Esophagus muscularis mucosa (tissue), 4 donors: Measurements from ENCODE around the gene SLC25A42. TPM values are rescaled to one million over a fixed set of nuclear protein-coding genes. Genes with fewer than 3 reads are reported as not detected.
"Not testable (repeated sequence)": the region's sequence is repeated elsewhere in the genome, so short reads cannot be mapped to it uniquely, and the experiment has no call there.

ENCODE experiments used
- DNase-seq: peaks from one replicate; pipeline ENCODE4 v3.0.0-alpha.2; 2017; ENCODE audit errors: extremely low spot score
- H3K27ac ChIP-seq, 4 donors: fragments of 200-600 bp; sonication (generic); replicated peaks in 1 of 4; 1 replicate in 3 of 4; 2 replicates in 1 of 4; pipeline ENCODE4 v1.5.1; 2016 to 2019; ENCODE audit warnings: mild to moderate bottlenecking in 1 of 4
- H3K27me3 ChIP-seq, 4 donors: fragments of 200-600 bp; sonication (generic); one replicate each; pipeline versions ENCODE4 v1.5.1 to v1.6.0; 2016 to 2019
- H3K36me3 ChIP-seq, 4 donors: fragments of 200-600 bp; sonication (generic); one replicate each; pipeline ENCODE4 v1.5.1; 2016 to 2019
- H3K4me1 ChIP-seq, 4 donors: fragments of 200-600 bp; sonication (generic); one replicate each; pipeline ENCODE4 v1.5.1; 2016 to 2019
- H3K4me3 ChIP-seq, 4 donors: fragments of 200-600 bp; sonication (generic); 1 replicate in 2 of 4; 2 replicates in 2 of 4; pipeline ENCODE4 v1.5.1; 2016 to 2019; ENCODE audit warnings: mild to moderate bottlenecking in 4 of 4, moderate library complexity in 1 of 4
- H3K9me3 ChIP-seq, 4 donors: fragments of 200-600 bp; sonication (generic); 1 replicate in 3 of 4; 2 replicates in 1 of 4; pipeline ENCODE4 v1.5.1; 2016 to 2019
- CTCF ChIP-seq, 3 experiments: fragments of 200-600 bp in 2 of 3; fragments of 450-650 bp in 1 of 3; sonication (generic) in 2 of 3; IDR thresholded peaks; one replicate each; pipeline ENCODE4 v1.5.1; 2017 to 2019; ENCODE audit warnings: antibody characterized with exemption in 3 of 3, mild to moderate bottlenecking in 2 of 3, moderate library complexity in 1 of 3
- EP300 ChIP-seq: sonication (generic); formaldehyde crosslinking; IDR thresholded peaks from one replicate; pipeline ENCODE4 v1.6.1; 2017; ENCODE audit warnings: antibody characterized with exemption
- POLR2A ChIP-seq: fragments of 450-650 bp; IDR thresholded peaks from one replicate; pipeline ENCODE4 v1.6.1; 2017; ENCODE audit warnings: antibody characterized with exemption, moderate library complexity, mild to moderate bottlenecking, low read depth
- POLR2AphosphoS5 ChIP-seq, 2 donors: sonication (generic); formaldehyde crosslinking; IDR thresholded peaks; one replicate each; pipeline ENCODE4 v1.6.1; 2017; ENCODE audit warnings: antibody characterized with exemption in 2 of 2
- WGBS: methylation state at CpG from one replicate; pipeline ENCODE4 v1.1.5; 2018; 5-methylcytosine and 5-hydroxymethylcytosine counted together
- intact Hi-C: fragments of 100-400 bp; cut with DNase I; formaldehyde crosslinking; loops from one replicate; pipeline ENCODE4 v1.15.1; 2023
- total RNA-seq, 4 donors: library from RNA; depleted of rRNA; stranded (reverse); fragments of >200 nt; gene quantifications; one replicate each; pipeline versions ENCODE4 v1.1.0 to v1.2.1, GENCODE V29; 2016

Gene SLC25A42
- total RNA-seq, 4 donors from 2014 or later = 11.2 to 16.8 (median 13.8) TPM

- intact Hi-C loops = no loop called here
- DNase-seq = no peak
- WGBS = 94% methylated on average over 11 of the region's 11 CpGs
- Histone ChIP-seq H3K36me3 (peaks cover 5 to 55% (median 30%) of the 10 kb centered on the region in 4 donors), H3K9me3 (no peaks in the 10 kb centered on the region), H3K27ac (no peak overlapping the region), H3K4me3 (no peak overlapping the region), H3K27me3 (no peaks in the 10 kb centered on the region), H3K4me1 (peaks cover 0 to 15% (median 11%) of the 10 kb centered on the region in 4 donors)
- TF ChIP-seq CTCF (IDR thresholded peaks at IDR 0.05) (no peak), POLR2AphosphoS5 (IDR thresholded peaks at IDR 0.05) (no peak), EP300 (no peak), POLR2A (no peak)
Observed at GRCh38 chr19:19103167-19103566, 39.4 kb downstream of the SLC25A42 start.

GRCh38 chr19:19105365-19106055 is 41.7 kb downstream of the SLC25A42 start:
- peaks cover 0 to 5% (median 0%) of the 10 kb centered on the region in 4 donors for H3K27me3 ChIP-seq
- no peak for TF ChIP-seq CTCF (IDR thresholded peaks at IDR 0.05)
- TF ChIP-seq EP300 = no peak
- no peak for TF ChIP-seq POLR2AphosphoS5 (IDR thresholded peaks at IDR 0.05)
- no peak for TF ChIP-seq POLR2A
- peaks cover 1 to 43% (median 14%) of the 10 kb centered on the region in 4 donors for H3K36me3 ChIP-seq
- no peak for DNase-seq
- H3K4me3 ChIP-seq = peak overlapping the region; percentile 34 to 54 (median 38)
- intact Hi-C loops = no loop called here
- no peaks in the 10 kb centered on the region for H3K9me3 ChIP-seq
- no peak overlapping the region for H3K27ac ChIP-seq
- 28% methylated on average over 29 of the region's 36 CpGs for WGBS
- peaks cover 6 to 27% (median 17%) of the 10 kb centered on the region in 4 donors for H3K4me1 ChIP-seq

GRCh38 chr19:19106056-19106551 is 42.3 kb downstream of the SLC25A42 start:
- Histone ChIP-seq H3K27ac (no peak overlapping the region), H3K4me3 (peak overlapping the region; percentile 34 to 54 (median 38)), H3K9me3 (no peaks in the 10 kb centered on the region), H3K36me3 (peaks cover 0 to 37% (median 9%) of the 10 kb centered on the region in 4 donors), H3K27me3 (peaks cover 0 to 11% (median 2%) of the 10 kb centered on the region in 4 donors), H3K4me1 (peaks cover 6 to 32% (median 21%) of the 10 kb centered on the region in 4 donors)
- WGBS = 50% methylated on average over 21 of the region's 25 CpGs
- no peak for DNase-seq
- TF ChIP-seq EP300 = no peak
- no peak for TF ChIP-seq CTCF (IDR thresholded peaks at IDR 0.05)
- no peak for TF ChIP-seq POLR2A
- TF ChIP-seq POLR2AphosphoS5 (IDR thresholded peaks at IDR 0.05) = no peak
- intact Hi-C loops = no loop called here

- intact Hi-C loops, H3K4me3 ChIP-seq, H3K9me3 ChIP-seq, DNase-seq, H3K27ac ChIP-seq: not testable (repeated sequence)
- H3K4me1 ChIP-seq = peaks cover 6 to 32% (median 21%) of the 10 kb centered on the region in 4 donors
- H3K27me3 ChIP-seq = peaks cover 0 to 13% (median 2%) of the 10 kb centered on the region in 4 donors
- 96% methylated on average over 7 of the region's 7 CpGs for WGBS
- peaks cover 0 to 28% (median 2%) of the 10 kb centered on the region in 4 donors for H3K36me3 ChIP-seq
Observed at GRCh38 chr19:19106938-19107337, 43.1 kb downstream of the SLC25A42 start.

GRCh38 chr19:19107654-19108053 is 43.9 kb downstream of the SLC25A42 start:
- intact Hi-C loops = no loop called here
- 90% methylated on average over 11 of the region's 11 CpGs for WGBS

More at GRCh38 chr19:19107654-19108053, 43.9 kb downstream of the SLC25A42 start:
- no peak for TF ChIP-seq POLR2AphosphoS5 (IDR thresholded peaks at IDR 0.05)
- TF ChIP-seq EP300 = no peak
- TF ChIP-seq CTCF (IDR thresholded peaks at IDR 0.05) = no peak
- no peak for TF ChIP-seq POLR2A
- no peak overlapping the region for H3K27ac ChIP-seq
- peaks cover 6 to 32% (median 21%) of the 10 kb centered on the region in 4 donors for H3K4me1 ChIP-seq
- DNase-seq = no peak
- H3K27me3 ChIP-seq = peaks cover 0 to 13% (median 2%) of the 10 kb centered on the region in 4 donors
- peaks cover 0 to 21% (median 2%) of the 10 kb centered on the region in 4 donors for H3K36me3 ChIP-seq
- no peak overlapping the region for H3K4me3 ChIP-seq
- H3K9me3 ChIP-seq = no peaks in the 10 kb centered on the region
